ENCODE data around the gene KAZALD1. TPM values are rescaled to one million over a fixed set of nuclear protein-coding genes. Genes with fewer than 3 reads are reported as not detected.

The KAZALD1 gene
- total and polyA plus RNA-seq, 2 experiments from 2014 or later = 27.5 to 52.9 TPM

DNA sequence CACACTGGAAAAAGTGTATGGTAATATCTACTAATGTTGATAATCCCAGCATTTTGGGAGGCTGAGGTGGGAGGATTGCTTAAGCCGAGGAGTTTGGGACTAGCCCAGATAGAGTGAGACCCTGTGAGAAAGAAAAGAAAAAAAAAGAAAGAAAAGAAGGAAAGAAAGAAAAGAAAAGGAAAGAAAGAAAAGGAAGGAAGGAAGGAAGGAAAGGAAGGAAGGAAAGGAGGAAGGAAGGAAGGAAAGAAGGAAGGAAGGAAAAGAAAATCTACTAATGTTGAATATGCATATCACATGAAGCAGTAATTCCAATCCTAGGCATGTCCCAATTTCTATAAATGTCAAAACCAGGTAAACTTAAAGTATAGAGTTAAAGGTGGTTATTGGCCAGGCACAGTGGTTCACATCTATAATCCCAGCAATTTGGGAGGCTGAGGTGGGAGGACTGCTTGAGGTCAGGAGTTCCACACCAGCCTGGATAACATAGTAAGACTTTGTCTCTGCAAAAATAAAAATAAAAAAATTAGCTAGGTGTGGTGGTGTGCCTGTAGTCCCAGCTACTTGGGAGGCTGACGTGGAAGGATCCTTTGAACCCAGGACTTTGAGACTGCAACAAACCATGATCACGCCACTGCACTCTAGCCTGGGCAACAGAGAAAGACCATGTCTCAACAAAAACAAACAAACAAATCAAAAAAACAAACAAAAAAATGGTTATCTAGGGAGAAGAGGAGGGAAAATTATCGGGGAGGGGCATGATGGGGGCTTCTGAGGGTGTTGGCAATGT lies 5.2 kb upstream of the KAZALD1 start:
- Histone ChIP-seq H3K27ac (no peak overlapping the region), H3K9me3 (ENCODE audit: low read depth) (no peaks in the 10 kb centered on the region), H3K4me1 (ENCODE audit: low read depth) (peaks cover 5% of the 10 kb centered on the region), H3K27me3 (peaks cover 7% of the 10 kb centered on the region), H3K36me3 (no peaks in the 10 kb centered on the region), H3K4me3 (no peak overlapping the region)
- TF ChIP-seq, protein P1, sequence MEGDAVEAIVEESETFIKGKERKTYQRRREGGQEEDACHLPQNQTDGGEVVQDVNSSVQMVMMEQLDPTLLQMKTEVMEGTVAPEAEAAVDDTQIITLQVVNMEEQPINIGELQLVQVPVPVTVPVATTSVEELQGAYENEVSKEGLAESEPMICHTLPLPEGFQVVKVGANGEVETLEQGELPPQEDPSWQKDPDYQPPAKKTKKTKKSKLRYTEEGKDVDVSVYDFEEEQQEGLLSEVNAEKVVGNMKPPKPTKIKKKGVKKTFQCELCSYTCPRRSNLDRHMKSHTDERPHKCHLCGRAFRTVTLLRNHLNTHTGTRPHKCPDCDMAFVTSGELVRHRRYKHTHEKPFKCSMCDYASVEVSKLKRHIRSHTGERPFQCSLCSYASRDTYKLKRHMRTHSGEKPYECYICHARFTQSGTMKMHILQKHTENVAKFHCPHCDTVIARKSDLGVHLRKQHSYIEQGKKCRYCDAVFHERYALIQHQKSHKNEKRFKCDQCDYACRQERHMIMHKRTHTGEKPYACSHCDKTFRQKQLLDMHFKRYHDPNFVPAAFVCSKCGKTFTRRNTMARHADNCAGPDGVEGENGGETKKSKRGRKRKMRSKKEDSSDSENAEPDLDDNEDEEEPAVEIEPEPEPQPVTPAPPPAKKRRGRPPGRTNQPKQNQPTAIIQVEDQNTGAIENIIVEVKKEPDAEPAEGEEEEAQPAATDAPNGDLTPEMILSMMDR (IDR thresholded peaks at IDR 0.05; ENCODE audit: low read depth, low read length) = no peak
- DNase-seq (ENCODE audit: low read depth in 1 of 2, low spot score in 1 of 2) = no peak

DNA sequence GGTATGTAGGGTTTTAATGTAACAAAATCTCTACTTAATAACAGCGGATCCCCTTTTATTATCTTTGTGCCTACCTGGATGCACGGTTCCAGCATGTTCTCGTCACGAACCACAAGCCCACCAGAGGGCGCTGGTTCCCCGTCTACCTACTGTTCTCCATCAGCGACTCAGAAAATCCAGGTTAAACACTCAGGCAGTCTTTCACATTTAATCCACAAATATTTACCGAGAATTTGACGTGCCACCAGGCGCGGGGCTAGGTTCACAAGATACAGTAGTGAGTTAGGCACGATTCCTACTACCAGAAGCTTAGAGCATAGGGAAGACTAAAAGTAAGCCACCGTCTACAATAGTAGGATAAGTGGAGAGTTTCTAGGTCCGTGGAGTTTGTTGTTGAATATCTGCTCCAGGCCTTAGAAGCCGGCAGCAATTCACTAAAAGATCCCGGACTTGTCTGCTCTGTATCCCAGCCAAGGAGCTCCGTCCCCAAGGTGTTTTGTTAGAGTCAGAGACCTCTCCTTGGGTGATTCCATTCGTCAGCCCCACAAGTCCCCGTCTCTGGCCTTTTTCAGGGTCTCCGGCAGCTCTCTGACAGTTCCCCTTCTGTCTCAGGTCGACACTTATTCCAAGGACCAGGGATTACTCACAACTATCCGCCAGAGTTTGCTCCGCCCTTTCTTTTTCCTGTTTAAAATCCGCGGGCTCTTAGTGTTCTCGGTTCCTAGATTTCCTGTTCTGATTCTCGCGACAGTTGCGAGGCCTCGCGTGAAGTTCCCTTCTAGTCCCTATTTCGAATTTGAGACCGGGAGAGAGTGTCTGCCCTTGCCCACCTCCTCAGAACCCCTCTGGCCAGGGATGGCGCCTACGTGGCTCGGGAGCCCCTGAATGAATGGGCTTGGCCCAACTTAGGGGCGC lies 1.5 kb upstream of the KAZALD1 start:
- peak; percentile 93 to 94 for DNase-seq (ENCODE audit: low read depth in 1 of 2, low spot score in 1 of 2)
- TF ChIP-seq, protein P1 (IDR thresholded peaks at IDR 0.05; ENCODE audit: low read depth, low read length) = peak; percentile 91
- peaks cover 31% of the 10 kb centered on the region for H3K4me1 ChIP-seq (ENCODE audit: low read depth)
- no peaks in the 10 kb centered on the region for H3K36me3 ChIP-seq
- H3K9me3 ChIP-seq (ENCODE audit: low read depth) = no peaks in the 10 kb centered on the region
- peak overlapping the region; percentile 99 for H3K27ac ChIP-seq
- peaks cover 19% of the 10 kb centered on the region for H3K27me3 ChIP-seq
- H3K4me3 ChIP-seq = peak overlapping the region; percentile 54

DNA sequence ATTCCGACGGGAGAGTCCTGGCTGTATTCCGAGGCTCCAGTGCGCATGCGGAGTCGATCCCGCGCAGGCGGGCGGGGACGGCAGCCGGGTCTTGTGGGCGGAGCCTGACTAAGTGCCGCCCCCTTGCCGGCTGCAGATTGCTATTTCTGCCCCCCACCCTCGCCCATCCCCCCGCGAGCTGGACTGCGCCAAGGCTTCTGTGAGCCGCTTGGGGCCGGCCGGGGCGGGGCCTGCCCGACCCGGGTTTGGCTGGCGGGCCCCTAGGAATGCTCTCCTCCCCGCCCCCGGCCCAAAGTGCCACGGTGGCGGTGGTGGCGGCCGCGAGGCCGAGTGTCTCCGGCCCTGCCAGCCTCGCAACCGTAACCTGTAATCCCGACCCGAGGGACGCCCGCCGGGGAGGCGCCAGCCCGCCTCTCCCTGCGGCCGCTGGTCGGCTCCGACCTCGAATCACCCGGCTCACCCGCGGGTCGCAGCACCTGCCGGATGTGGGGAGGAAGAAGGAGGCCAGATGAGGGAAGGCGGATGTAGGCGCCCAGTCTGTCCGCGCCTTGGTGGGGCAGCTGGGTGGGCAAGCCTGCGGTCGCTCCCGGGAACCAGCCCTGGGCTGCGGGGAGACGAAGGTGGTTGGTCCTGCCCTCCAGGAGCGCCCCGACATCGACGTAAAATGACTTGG lies 702 bp upstream of the KAZALD1 start:
- peaks cover 36% of the 10 kb centered on the region for H3K4me1 ChIP-seq (ENCODE audit: low read depth)
- peak overlapping the region; percentile 99 for H3K27ac ChIP-seq
- TF ChIP-seq, protein P1 (IDR thresholded peaks at IDR 0.05; ENCODE audit: low read depth, low read length) = no peak
- peaks cover 27% of the 10 kb centered on the region for H3K27me3 ChIP-seq
- DNase-seq (ENCODE audit: low read depth in 1 of 2, low spot score in 1 of 2) = peak; percentile 95 to 97
- H3K36me3 ChIP-seq = no peaks in the 10 kb centered on the region
- H3K9me3 ChIP-seq (ENCODE audit: low read depth) = no peaks in the 10 kb centered on the region
- peak overlapping the region; percentile 54 for H3K4me3 ChIP-seq

DNA sequence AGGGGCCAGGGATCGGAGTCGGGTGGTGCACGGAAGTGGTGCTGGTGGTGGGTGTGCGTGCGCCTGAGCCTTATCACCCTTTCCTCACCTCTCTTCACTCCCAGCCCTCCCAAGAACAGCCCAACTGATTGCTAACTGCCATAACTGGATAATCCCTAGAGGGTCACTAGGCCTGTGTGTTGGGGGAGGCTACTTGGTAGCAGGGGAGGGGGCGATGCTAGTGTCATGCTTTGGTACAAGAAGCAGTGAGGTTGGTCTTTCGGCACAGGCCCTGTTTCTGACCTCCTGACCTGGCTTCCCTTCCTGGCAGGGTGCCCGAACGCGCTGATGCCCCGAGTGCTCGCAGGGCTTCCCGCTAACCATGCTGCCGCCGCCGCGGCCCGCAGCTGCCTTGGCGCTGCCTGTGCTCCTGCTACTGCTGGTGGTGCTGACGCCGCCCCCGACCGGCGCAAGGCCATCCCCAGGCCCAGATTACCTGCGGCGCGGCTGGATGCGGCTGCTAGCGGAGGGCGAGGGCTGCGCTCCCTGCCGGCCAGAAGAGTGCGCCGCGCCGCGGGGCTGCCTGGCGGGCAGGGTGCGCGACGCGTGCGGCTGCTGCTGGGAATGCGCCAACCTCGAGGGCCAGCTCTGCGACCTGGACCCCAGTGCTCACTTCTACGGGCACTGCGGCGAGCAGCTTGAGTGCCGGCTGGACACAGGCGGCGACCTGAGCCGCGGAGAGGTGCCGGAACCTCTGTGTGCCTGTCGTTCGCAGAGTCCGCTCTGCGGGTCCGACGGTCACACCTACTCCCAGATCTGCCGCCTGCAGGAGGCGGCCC lies 652 bp downstream of the KAZALD1 start:
- Histone ChIP-seq H3K4me3 (peak overlapping the region; percentile 54), H3K27ac (peak overlapping the region; percentile 99), H3K27me3 (peaks cover 30% of the 10 kb centered on the region), H3K36me3 (no peaks in the 10 kb centered on the region), H3K4me1 (ENCODE audit: low read depth) (peaks cover 36% of the 10 kb centered on the region), H3K9me3 (ENCODE audit: low read depth) (no peaks in the 10 kb centered on the region)
- peak; percentile 59 to 88 for DNase-seq (ENCODE audit: low read depth in 1 of 2, low spot score in 1 of 2)
- TF ChIP-seq, protein P1 (IDR thresholded peaks at IDR 0.05; ENCODE audit: low read depth, low read length) = peak; percentile 66
